ENCODE data around the gene TSC22D1.
"Not testable (repeated sequence)": the region's sequence is repeated elsewhere in the genome, so short reads cannot be mapped to it uniquely, and the experiment has no call there.

DNA sequence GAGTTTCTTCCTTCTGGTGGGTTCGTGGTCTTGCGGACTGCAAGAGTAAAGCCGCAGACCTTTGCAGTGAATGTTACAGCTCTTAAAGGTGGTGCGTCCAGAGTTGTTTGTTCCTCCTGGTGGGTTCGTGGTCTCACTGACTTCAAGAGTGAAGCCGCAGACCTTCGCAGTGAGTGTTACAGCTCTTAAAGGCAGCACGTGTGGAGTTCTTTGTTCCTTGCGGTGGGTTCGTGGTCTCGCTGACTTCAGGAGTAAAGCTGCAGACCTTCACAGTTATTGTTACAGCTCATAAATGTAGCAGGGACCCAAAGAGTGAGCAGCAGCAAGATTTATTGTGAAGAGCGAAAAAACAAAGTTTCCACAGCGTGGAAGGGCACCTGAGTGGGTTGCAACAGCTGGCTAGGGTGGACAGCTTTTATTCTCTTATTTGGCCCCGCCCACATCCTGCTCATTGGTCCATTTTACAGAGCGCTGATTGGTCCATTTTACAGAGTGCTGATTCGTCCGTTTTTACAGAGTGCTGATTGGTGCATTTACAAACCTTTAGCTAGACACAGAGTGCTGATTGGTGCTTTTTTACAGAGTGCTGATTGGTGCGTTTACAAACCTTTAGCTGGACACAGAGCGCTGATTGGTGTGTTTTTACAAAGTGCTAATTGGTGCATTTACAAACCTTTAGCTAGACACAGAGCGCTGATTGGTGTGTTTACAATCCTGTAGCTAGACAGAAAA, 17.9 kb upstream of the TSC22D1 start:
- TF ChIP-seq CTCF (IDR thresholded peaks at IDR 0.05); POLR2A (IDR thresholded peaks at IDR 0.05); POLR2AphosphoS5 (IDR thresholded peaks at IDR 0.05); EP300 (IDR thresholded peaks at IDR 0.05; ENCODE audit: low read depth): not testable (repeated sequence)

All from transverse colon (tissue), 4 donors.